Muscle layer of colon (tissue), 2 donors: ENCODE data around the gene CCL25.

Source experiments
- H3K27ac ChIP-seq: one replicate; pipeline ENCODE4 v1.7.0; 2013; ENCODE audit warnings: low read depth, mild to moderate bottlenecking, low read length, moderate library complexity
- H3K27me3 ChIP-seq, 2 donors: one replicate each; pipeline ENCODE4 v1.7.0; 2013; ENCODE audit warnings: low read length in 2 of 2, mild to moderate bottlenecking in 2 of 2; ENCODE audit not compliant: insufficient read depth in 2 of 2, control insufficient read depth in 1 of 2
- H3K36me3 ChIP-seq: one replicate; pipeline ENCODE4 v1.7.0; 2013; ENCODE audit warnings: mild to moderate bottlenecking, low read length; ENCODE audit not compliant: insufficient read depth
- H3K4me1 ChIP-seq: one replicate; pipeline ENCODE4 v1.7.0; 2013; ENCODE audit warnings: mild to moderate bottlenecking, low read length; ENCODE audit not compliant: insufficient read depth
- H3K4me3 ChIP-seq, 2 donors: one replicate each; pipeline ENCODE4 v1.7.0; 2013; ENCODE audit warnings: low read length in 2 of 2, low read depth in 1 of 2, mild to moderate bottlenecking in 1 of 2, moderate library complexity in 1 of 2
- H3K9ac ChIP-seq: one replicate; pipeline ENCODE4 v1.7.0; 2013; ENCODE audit warnings: low read length
- H3K9me3 ChIP-seq: one replicate; pipeline ENCODE4 v1.7.0; 2013; ENCODE audit warnings: mild to moderate bottlenecking, low read length
- donor health status: abdominal sarcoma.
- donor health status: Adenocarcinoma of cecum.

Gene CCL25

GRCh38 chr19:8107301-8107903 lies 54.8 kb downstream of the CCL25 start:
- Histone ChIP-seq H3K27ac (no peak overlapping the region), H3K9ac (no peak overlapping the region), H3K4me1 (no peaks in the 10 kb centered on the region), H3K36me3 (no peaks in the 10 kb centered on the region), H3K4me3 (no peak overlapping the region), H3K27me3 (no peaks in the 10 kb centered on the region), H3K9me3 (no peaks in the 10 kb centered on the region)

- Histone ChIP-seq H3K36me3 (no peaks in the 10 kb centered on the region), H3K4me1 (no peaks in the 10 kb centered on the region), H3K4me3 (no peak overlapping the region), H3K27me3 (no peaks in the 10 kb centered on the region), H3K9me3 (no peaks in the 10 kb centered on the region), H3K9ac (no peak overlapping the region), H3K27ac (no peak overlapping the region)
Measured at GRCh38 chr19:8108560-8109445, 56.2 kb downstream of the CCL25 start.

DNA sequence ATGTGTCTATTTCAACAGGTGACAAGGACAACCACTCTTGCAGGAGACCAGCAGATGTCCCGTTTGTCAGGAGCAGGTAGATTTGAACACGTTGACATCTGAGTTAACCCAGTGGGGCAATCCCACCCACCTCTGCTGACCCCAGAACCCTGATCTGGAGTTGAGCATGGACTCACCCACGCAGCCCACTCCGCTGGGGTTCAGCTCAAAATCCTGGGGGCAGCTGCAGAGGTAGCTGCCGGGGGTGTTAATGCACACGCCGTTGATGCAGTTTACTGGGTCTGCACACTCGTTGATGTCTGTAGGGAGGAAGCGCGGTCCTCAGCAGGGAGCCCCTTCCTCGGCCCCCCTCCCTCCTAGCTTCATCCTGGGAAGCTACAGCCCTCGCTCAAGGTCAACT lies 56.9 kb downstream of the CCL25 start:
- no peak overlapping the region for H3K27ac ChIP-seq
- H3K9ac ChIP-seq: no peak overlapping the region
- no peaks in the 10 kb centered on the region for H3K9me3 ChIP-seq
- no peaks in the 10 kb centered on the region for H3K27me3 ChIP-seq
- no peak overlapping the region for H3K4me3 ChIP-seq
- H3K36me3 ChIP-seq: no peaks in the 10 kb centered on the region
- H3K4me1 ChIP-seq: no peaks in the 10 kb centered on the region

DNA sequence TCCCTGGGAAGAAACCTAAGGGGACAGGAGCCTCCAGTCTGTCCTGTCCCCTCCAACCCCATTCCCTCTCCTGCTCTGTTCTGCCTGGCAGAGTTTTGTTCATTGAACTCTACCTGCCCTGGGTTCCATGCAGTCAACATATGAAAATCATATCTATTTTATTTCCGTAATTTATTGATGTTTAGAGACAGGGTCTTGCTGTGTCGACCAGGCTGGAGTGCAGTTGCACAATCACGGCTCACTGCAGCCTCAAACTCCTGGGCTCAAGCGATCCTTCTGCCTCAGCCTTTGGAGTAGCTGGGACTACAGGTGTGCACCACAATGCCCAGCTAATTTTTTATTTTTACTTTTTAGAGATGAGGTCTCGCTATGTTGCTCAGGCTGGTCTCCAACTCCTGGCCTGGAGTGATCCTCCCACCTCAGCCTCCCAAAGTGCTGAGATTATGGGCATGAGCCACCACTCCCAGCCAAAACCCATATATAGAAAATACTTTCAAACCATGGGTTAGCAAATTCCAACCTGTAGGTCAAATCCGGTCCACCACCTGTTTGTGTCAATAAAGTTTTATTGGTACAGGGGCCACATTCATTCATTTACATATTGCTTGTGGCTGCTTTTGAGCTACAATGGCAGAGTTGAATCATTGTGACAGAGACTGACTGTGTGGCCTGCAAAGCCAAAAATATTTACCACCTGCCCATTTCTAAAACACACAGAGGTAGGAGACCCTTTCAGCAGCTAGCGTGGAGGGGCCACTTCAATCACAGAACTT lies 57.5 kb downstream of the CCL25 start:
- Histone ChIP-seq H3K27ac (no peak overlapping the region), H3K36me3 (no peaks in the 10 kb centered on the region), H3K27me3 (no peaks in the 10 kb centered on the region), H3K4me1 (no peaks in the 10 kb centered on the region), H3K9me3 (no peaks in the 10 kb centered on the region), H3K9ac (no peak overlapping the region), H3K4me3 (no peak overlapping the region)

DNA sequence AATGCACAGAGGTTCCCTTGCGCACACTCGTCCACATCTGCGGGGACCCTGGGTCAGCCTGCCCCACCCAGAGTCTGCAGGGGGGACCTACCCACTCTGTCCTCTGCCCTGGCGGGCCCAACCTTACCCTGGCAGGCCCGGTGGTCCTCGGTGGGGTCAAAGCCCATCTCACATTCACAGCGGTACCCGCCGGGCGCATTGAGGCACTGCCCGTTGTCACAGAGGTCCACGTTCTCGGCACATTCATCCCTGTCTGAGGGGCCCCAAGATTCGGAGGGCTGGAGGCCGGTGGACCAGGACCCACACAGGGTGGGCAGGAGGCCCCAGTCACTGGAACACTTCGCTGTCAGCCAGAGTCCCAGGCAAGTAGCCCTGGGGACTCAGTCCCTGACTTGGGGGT lies 58.4 kb downstream of the CCL25 start:
- Histone ChIP-seq H3K4me3 (no peak overlapping the region), H3K27me3 (no peaks in the 10 kb centered on the region), H3K4me1 (no peaks in the 10 kb centered on the region), H3K9me3 (no peaks in the 10 kb centered on the region), H3K27ac (no peak overlapping the region), H3K36me3 (no peaks in the 10 kb centered on the region), H3K9ac (no peak overlapping the region)

- H3K36me3 ChIP-seq: no peaks in the 10 kb centered on the region
- H3K9me3 ChIP-seq: no peaks in the 10 kb centered on the region
- H3K4me1 ChIP-seq: no peaks in the 10 kb centered on the region
- H3K27me3 ChIP-seq: no peaks in the 10 kb centered on the region
- H3K9ac ChIP-seq: no peak overlapping the region
- H3K27ac ChIP-seq: no peak overlapping the region
- H3K4me3 ChIP-seq: no peak overlapping the region
Measured at GRCh38 chr19:8111376-8111775, 58.8 kb downstream of the CCL25 start.
